Neutrophil (primary cell): Measurements from ENCODE around the gene CCL20.

Experiments
- H3K27ac ChIP-seq: fragments of 200-600 bp; sonication (generic); 2 replicates; pipeline ENCODE4 v1.5.1; 2016; ENCODE audit warnings: mild to moderate bottlenecking, moderate library complexity
- H3K27me3 ChIP-seq: fragments of 200-600 bp; sonication (generic); 2 replicates; pipeline ENCODE4 v1.6.0; 2016; ENCODE audit warnings: mild to moderate bottlenecking
- H3K36me3 ChIP-seq: fragments of 200-600 bp; sonication (generic); 2 replicates; pipeline ENCODE4 v1.5.1; 2017
- H3K4me1 ChIP-seq, 2 experiments: fragments of 200-600 bp in 1 of 2; sonication (generic) in 1 of 2; 1 replicate in 1 of 2; 2 replicates in 1 of 2; pipeline versions ENCODE4 v1.5.1 to v1.6.1; 2013 to 2016; ENCODE audit warnings: low read depth in 1 of 2, low read length in 1 of 2, mild to moderate bottlenecking in 1 of 2, moderate library complexity in 1 of 2; ENCODE audit not compliant: control insufficient read depth in 1 of 2, insufficient read depth in 1 of 2
- H3K4me3 ChIP-seq, 2 experiments: fragments of 200-600 bp in 1 of 2; sonication (generic) in 1 of 2; 1 replicate in 1 of 2; 2 replicates in 1 of 2; pipeline ENCODE4 v1.5.1; 2013 to 2016; ENCODE audit warnings: low read depth in 1 of 2, low read length in 1 of 2, mild to moderate bottlenecking in 1 of 2, moderate library complexity in 1 of 2
- H3K9me3 ChIP-seq: fragments of 200-600 bp; sonication (generic); 2 replicates; pipeline ENCODE4 v1.5.1; 2016
- TF ChIP-seq, protein P1 (sequence below): fragments of 200-600 bp; sonication (generic); IDR thresholded peaks from 2 replicates; pipeline ENCODE4 v1.5.1; 2016; ENCODE audit warnings: antibody characterized with exemption

Gene CCL20, protein sequence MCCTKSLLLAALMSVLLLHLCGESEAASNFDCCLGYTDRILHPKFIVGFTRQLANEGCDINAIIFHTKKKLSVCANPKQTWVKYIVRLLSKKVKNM

DNA sequence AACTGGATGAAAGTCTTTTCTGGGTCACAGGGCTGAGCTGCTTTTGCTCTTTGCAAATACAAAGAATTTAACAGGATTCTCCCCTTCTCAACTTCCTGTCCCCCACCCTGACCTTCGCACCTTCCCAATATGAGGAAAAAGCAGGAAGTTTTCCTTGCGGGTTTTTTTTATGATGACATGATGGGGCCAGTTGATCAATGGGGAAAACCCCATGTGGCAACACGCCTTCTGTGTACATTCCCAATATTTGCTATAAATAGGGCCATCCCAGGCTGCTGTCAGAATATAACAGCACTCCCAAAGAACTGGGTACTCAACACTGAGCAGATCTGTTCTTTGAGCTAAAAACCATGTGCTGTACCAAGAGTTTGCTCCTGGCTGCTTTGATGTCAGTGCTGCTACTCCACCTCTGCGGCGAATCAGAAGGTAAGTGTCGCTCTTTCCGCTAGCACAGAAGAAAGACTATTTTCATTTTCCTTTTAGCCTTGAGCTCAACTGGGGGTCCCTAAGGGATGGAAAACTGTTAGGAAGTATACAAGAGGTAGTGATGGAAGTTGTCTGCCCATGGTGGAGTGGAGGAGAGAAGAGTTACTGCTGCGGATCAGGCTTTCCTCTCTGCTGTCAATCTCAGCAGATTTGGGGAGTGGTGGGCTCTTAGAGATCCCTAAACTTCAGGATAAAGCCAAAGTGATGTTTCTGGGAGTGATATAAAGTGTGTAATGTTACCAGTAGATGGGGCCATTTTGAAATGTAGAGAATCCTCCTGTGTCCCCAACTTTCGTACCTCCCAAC is at the start of gene CCL20:
Gene CCL20, plus strand, starts transcription at position 281 of the 792 bp plus-strand sequence. Its CDS starts 70 bp downstream, at position 351.
- Histone ChIP-seq H3K4me3 (no peak within 1 kb of the TSS), H3K27me3 (no peaks in the 10 kb centered on the region), H3K36me3 (no peaks in the 10 kb centered on the region), H3K9me3 (no peaks in the 10 kb centered on the region), H3K27ac (no peak within 1 kb of the TSS), H3K4me1 (peaks cover 48% of the 10 kb centered on the region in 2 experiments)
- TF ChIP-seq, protein P1, sequence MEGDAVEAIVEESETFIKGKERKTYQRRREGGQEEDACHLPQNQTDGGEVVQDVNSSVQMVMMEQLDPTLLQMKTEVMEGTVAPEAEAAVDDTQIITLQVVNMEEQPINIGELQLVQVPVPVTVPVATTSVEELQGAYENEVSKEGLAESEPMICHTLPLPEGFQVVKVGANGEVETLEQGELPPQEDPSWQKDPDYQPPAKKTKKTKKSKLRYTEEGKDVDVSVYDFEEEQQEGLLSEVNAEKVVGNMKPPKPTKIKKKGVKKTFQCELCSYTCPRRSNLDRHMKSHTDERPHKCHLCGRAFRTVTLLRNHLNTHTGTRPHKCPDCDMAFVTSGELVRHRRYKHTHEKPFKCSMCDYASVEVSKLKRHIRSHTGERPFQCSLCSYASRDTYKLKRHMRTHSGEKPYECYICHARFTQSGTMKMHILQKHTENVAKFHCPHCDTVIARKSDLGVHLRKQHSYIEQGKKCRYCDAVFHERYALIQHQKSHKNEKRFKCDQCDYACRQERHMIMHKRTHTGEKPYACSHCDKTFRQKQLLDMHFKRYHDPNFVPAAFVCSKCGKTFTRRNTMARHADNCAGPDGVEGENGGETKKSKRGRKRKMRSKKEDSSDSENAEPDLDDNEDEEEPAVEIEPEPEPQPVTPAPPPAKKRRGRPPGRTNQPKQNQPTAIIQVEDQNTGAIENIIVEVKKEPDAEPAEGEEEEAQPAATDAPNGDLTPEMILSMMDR = no peak

DNA sequence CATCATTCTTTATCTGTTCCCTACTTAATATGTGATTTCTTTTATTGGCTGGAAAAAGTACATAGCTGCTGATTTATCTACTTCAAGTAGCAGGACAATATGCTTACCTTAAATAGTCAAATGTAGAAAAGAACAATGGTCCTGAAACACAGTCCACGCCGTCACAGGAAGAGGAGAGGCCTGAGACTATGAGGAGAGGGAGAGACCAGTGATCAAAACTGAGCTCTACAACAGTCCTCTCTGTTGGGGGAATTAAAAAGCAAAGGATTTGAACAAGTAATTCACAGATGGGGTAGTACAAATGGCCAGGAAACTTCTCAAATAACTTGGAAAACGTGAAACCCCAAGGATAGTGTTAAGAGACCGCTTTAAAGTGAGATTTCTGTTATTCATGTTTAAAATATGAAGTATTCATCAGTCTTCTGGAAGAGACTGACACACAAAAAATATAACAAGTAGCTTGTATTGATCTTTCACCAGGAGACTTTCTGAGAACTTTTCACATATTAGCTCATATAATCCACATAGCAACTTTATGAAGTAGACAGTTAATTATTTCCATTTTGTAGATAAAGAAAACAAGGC is 47.8 kb upstream of the CCL20 start:
- Histone ChIP-seq H3K27me3 (no peaks in the 10 kb centered on the region), H3K27ac (no peak overlapping the region), H3K4me3 (no peak overlapping the region), H3K4me1 (no peaks in the 10 kb centered on the region), H3K36me3 (no peaks in the 10 kb centered on the region), H3K9me3 (no peaks in the 10 kb centered on the region)
- TF ChIP-seq, protein P1 = no peak

DNA sequence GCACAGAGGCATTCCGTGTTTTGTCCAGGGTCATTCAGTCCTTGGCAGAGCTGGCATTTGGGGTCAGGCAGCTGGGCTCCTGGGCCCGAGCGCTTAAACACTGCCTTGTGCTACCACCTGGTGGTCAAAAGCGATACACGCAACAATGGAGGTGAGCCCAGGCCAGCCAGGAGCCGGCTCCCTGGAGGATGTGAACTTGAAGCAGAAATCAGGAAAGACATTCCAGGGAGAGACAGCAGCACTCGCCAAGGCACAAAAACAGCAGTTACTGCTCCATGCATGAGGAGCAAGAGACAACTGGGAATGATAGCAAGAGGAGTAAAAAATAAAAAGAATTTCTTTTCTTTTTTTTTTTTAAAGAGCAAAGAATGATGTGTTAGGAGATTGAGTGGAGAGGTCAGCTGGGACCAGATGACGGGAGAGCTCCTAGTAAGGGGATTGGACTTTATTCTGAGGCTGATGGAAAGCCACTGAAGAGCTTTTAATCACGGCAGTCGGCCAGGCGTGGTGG is 47.2 kb upstream of the CCL20 start:
- H3K27ac ChIP-seq = no peak overlapping the region
- no peaks in the 10 kb centered on the region for H3K27me3 ChIP-seq
- TF ChIP-seq, protein P1 = no peak
- no peaks in the 10 kb centered on the region for H3K9me3 ChIP-seq
- H3K36me3 ChIP-seq = no peaks in the 10 kb centered on the region
- H3K4me3 ChIP-seq = no peak overlapping the region
- no peaks in the 10 kb centered on the region for H3K4me1 ChIP-seq

DNA sequence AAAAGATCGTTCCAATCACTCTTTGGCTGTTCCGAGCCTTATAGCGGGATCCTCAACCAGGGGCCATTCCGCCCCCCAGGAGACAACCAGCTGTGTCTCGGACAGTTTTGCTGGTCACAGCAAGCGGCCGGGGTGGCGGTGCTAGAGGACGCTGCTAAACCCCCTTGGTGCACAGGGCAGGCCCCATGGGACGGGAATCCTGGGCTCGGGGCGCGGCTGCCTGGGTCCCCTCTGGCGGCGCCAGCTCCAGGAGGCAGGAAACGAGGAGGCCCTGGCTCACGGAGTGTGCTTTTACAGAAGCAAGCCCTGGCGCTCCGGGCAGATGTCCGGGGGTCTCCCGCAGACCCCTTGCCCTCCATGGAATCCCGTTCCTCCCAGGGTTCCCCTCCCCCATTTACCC is 45.8 kb upstream of the CCL20 start:
- no peaks in the 10 kb centered on the region for H3K27me3 ChIP-seq
- H3K27ac ChIP-seq = no peak overlapping the region
- no peak overlapping the region for H3K4me3 ChIP-seq
- no peaks in the 10 kb centered on the region for H3K9me3 ChIP-seq
- TF ChIP-seq, protein P1 = no peak
- H3K4me1 ChIP-seq = no peaks in the 10 kb centered on the region
- H3K36me3 ChIP-seq = no peaks in the 10 kb centered on the region

DNA sequence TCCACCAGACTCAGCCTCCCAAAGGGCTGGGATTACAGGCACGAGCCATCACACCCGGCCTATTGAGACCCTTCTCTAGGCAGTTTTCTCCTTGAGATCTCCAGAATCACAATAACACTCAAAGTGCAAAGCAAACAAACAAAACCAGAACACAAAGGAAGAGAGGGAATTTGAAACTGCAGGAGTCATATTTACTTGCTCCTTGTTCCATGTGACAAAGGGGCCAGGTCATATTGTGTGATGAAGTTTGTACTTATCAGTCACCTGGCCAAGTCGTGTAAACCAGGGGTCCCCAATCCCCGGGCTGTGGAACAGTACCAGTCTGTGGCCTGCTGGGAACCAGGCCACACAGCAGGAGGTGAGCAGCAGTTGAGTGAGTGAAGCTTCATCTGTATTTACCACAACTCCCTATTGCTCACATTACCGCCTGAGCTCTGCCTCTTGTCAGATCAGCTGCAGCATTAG is 41.4 kb upstream of the CCL20 start:
- Histone ChIP-seq H3K4me1 (no peaks in the 10 kb centered on the region), H3K27ac (no peak overlapping the region), H3K4me3 (no peak overlapping the region), H3K27me3 (no peaks in the 10 kb centered on the region), H3K36me3 (no peaks in the 10 kb centered on the region), H3K9me3 (no peaks in the 10 kb centered on the region)
- TF ChIP-seq, protein P1 = no peak
